Fibroblast of the conjunctiva (primary cell): Measurements from ENCODE around the gene GON4L.
"Not testable (repeated sequence)": the region's sequence is repeated elsewhere in the genome, so short reads cannot be mapped to it uniquely, and the experiment has no call there.

Experiments
- DNase-seq: peaks from one replicate; pipeline ENCODE4 v3.0.0-alpha.2; 2010; ENCODE audit warnings: low read depth

The GON4L gene

DNA sequence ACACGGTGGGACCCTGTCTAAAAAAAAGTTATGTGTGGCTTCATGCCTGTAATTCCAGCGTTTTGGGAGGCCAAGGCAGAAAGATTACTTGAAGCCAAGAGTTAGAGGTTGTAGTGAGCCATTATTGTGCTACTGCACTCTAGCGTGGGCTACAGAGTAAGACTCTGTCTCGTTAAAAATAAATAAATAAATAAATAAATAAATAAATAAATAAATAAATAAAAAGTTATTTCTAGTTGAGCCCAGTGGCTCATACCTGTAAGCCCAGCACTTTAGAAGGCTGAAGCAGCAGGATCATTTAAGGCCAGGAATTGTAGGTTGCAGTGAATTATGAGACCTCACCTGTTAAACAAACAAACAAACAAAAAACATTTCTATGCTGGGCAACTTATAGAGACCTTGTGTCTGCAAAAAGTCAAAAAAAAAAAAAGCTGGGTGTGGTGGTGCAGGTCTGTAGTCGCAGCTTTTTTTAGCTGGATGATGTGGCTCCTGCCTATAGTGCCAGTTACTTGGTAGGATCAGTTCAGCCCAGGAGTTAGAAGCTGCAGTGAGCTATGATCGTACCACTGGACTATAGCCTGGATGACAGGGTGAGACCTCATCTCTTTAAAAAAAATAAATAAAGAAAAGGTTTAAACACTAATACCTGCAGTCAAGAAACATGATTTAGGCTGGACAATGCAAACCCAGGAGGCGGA is 25.6 kb downstream of the GON4L start:
- DNase-seq: no peak

- DNase-seq: no peak
These were observed 29.6 kb downstream of the GON4L start for GRCh38 chr1:155827450-155827849.

DNA sequence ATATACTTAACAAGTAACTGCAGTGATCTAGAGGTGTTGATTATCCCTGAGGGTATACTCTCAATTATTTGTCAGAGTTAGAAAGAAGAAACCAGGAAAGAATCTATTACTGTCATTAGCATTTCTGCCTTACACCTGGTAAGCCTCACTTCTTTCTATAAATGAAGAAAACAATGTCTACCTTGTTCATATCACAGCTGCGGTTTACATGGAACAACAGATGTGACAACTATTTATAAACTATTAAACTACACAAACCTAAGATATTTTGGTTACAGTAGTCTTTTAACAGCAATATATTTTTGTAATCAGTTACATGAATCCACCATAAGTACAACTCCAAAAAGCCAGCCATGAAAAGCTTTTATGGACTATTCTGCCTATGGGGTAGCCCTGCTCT is 40.7 kb downstream of the GON4L start:
- no peak for DNase-seq

DNA sequence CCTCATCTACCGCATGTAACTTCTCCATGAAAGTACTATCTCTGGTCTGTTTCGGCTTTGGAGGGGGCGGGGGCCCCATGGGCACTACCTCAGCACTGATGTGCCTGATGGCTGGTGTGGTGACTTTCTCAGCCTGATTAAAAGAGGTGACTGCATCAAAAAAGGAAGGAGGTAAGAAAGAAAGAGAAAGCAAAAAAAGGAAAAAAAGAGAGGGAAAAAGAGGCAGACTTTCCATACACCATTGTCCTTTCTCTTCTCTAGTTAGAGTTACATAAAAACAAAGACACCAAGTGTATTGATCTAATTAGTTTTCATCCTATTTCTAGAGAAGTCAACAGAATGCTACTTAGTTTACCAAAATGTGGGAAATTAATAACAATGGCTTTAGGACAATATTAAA is 43.3 kb downstream of the GON4L start:
- DNase-seq: no peak

DNA sequence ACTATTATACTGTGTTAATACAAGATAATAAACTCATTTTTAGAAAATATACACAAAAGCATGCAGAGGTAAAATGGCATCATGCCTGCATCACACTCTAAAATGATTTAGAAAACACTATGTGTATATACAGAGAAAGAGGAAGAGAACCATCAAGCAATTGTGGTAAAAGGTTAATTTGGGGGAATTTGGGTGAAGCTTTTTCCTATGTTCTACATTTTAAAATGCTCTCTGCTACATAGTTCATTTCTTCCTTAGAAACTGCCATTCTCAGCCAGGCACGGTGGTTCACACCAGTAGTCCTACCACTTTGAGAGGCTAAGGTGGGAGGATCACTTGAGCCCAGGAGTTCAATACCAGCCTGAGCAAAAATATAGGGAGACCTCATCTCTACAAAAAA is 44.1 kb downstream of the GON4L start:
- no peak for DNase-seq

- DNase-seq: no peak
These were observed 47.9 kb downstream of the GON4L start for GRCh38 chr1:155809088-155809487.

GRCh38 chr1:155801149-155801548 is 55.9 kb downstream of the GON4L start:
- DNase-seq: no peak

- DNase-seq: not testable (repeated sequence)
These were observed 61.4 kb downstream of the GON4L start for GRCh38 chr1:155795618-155796017.

DNA sequence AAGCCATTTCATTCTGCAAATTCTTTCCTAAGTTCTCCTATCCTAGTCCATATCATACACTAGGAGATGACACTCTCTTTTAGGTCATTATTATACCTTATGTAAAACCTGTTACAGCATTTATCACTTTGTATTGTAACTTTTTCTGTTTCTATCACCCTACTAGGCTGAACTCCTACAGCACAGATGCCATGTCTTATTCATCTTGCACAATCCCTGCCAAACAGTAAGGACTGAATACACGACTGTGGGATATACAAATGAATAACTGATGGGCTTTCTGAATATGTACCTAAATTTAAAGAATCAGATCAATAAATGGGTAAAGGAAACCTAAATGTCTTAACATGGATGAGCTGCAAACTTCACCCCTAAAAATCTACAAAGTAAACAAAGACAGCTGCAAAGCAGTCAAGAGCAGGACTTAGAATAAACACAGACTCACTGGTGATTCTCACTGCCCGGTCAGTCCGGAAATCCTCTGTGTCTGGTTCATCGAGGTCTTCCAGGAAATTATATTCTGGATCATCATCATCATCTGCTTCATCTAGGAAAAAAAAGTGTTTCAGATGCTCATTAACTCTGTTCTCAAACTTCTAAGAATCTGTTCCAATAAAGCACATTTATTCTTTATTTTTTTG is 62.3 kb downstream of the GON4L start:
- no peak for DNase-seq

DNA sequence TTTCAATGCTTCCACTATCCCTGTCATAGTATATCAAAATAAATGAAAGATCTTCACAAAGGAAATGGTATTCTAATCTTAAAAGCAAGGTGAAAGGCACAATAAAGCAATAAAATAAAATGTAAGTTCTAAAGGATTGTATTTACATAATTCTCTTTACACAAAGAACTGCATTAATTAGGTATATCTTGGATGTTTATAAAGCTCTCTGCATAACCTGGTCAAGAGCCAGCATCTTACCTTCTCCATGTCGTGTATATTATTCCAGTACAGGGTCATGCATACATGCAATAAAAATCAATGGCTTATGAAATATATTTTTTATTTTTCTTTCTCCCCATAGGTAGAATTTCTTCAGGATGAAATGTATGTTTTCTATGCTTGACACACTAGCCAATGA is 63.8 kb downstream of the GON4L start:
- no peak for DNase-seq

GRCh38 chr1:155777582-155777981 is 79.4 kb downstream of the GON4L start:
- no peak for DNase-seq

DNA sequence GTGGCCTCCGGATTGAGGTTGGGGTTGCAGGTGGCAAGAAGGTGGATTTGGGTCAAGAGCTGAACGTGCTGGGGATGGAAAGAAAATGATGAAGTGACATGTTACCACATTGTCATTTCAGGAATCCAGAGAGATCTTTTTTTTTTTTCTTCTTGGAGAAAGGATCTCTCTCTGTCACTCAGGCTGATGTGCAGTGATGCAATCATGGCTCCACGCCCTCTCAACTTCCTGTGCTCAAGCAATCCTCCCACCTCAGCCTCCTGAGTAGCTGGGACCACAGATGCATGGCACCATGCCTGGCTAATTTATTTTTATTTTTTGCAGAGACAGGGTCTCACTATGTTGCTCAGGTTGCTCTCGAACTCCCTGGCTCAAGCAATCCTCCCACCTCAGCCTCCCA is 80.6 kb downstream of the GON4L start:
- DNase-seq: no peak

DNA sequence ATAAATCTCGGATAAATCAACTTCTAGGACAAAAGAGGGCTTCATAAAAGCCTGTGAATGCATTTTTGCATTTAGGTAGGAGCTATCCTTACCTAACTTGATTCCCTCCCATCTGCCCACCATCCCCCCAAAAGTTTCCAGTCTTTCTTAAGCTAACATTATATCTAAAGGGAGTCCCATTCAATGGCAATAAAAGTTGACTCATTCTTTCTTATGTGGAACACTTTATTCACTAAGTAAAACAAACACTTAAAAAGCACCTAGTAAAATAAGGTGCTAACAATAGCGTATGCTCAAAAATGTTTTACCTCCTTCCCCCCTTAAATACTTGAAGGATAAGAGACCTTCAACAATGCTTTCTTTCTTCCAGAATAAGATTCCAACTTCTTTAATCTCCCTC is 83.8 kb downstream of the GON4L start:
- DNase-seq: no peak

DNA sequence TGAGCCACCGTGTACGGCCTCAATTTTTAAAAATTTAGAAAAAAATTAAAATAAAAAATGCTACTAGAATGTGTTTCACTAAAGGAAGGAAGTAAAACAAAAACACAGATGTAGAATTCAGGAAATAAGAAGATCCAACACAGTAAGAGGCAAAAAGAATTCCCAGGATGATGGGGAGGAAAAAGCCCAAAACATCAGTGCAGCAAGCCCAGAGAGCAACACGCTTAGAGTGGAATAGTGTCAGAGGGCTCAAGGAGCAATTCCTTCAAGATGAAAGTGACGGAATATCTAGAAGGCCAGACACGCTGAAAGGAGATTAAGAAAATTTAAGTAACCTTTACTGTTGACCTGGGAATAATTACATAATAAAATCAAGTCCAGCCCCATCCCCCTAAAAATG is 87.8 kb downstream of the GON4L start:
- no peak for DNase-seq

GRCh38 chr1:155767399-155767989 is 89.5 kb downstream of the GON4L start:
- not testable (repeated sequence) for DNase-seq

DNA sequence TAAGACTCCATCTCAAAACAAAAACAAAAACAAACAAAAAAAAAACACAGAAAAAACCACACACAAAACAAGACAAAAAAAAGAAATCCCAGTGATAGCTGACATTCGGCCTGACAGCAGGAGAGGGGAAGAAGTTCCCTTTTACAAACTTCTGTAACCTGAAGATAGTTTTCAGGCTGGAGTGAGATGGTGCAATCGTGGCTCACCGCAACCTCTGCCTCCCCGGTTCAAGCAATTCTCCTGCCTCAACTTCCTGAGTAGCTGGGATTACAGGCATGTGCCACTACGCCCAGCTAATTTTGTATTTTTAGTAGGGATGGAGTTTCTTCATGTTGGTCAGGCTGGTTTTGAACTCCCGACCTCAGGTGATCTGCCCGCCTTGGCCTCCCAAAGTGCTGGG is 93.0 kb downstream of the GON4L start:
- DNase-seq: not testable (repeated sequence)

- DNase-seq: peak; percentile 76
These were observed 93.8 kb downstream of the GON4L start for GRCh38 chr1:155763090-155763815.

DNA sequence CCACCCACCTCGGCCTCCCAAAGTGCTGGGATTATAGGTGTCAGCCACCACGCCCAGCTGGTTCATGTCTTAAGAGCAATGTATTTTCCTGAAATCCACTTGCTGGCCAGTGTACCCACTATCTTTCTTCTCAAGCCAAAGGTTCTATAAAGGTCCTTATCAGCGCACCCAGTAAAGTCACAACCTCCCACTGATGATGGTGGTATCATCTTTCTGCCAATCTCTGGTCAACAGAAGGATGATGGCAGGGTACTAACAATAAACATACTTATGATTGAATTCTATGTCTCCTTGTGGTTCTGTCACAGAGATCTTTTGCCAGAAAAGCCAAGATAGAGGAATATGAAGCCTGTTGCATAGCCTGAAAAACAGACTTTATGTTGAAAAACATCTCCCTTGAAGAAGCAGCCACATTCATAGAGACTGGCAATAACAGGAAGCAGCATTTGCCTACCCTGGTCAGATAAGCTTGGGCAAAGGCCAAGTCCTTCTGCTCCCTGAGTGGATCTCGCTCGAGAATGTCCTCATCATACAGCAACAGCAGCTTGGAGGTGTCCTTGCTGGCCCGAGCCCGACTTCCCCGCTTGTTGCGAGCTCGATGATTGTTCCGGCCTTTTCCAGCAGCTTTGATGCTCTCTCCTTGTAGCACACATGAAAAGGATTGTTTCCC is 95.1 kb downstream of the GON4L start:
- DNase-seq: no peak

DNA sequence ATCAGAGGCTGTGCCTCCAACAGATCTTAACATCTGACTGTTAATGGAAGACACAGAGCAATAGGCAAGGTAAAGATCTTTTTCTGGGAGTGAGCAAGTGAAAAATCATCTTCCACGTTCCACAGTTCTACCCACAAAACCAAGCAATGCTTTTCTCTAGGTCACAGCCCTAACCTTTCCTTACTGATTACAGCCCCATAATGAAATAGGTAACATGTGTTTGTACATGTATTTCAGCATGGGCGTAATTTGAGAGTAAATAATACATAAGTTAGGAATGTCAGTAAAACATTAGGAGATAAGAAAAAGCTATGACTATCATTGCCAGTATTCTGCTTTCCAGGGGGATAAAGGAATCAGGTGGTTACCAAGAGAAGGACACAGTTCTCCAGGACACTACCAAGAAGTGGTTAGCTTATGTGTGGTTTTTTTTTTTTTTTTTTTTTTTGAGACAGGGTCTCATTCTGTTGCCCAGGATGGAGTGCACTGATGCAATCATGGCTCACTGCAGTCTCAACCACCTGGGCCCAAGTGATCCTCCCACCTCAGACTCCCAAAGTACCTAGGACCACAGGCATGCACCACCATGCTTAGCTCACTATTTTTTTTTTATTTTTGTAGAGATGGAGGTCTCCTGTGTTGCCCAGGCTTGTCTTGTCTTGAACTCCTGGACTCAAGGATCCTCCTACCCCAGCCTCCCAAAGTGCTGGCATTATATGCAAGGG is 96.1 kb downstream of the GON4L start:
- no peak for DNase-seq

GRCh38 chr1:155759966-155760630 is 96.9 kb downstream of the GON4L start:
- no peak for DNase-seq

DNA sequence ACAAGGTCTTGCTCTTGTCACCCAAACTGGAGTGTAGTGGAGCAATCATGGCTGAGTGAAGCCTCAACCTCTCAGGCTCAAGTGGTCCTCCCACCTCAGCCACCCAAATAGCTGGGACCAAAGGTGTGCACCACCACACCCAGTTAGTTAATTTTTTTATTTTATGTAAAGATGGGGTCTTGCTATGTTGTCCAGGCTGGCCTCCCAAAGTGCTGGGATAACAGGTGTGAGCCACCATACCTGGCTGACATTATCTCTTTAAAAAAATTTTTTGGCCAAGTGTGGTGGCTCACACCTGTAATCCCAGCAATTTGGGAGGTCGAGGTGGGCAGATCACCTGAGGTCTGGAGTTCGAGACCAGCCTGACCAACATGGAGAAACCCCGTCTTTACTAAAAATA is 98.0 kb downstream of the GON4L start:
- DNase-seq: not testable (repeated sequence)
